Measurements from ENCODE around the gene CBFA2T3. TPM values are rescaled to one million over a fixed set of nuclear protein-coding genes. Genes with fewer than 3 reads are reported as not detected.

The CBFA2T3 gene
- total and polyA plus RNA-seq, 2 donors (not counting 1 experiment from before 2014, with no cell fraction given): 40.8 to 58.3 TPM

DNA sequence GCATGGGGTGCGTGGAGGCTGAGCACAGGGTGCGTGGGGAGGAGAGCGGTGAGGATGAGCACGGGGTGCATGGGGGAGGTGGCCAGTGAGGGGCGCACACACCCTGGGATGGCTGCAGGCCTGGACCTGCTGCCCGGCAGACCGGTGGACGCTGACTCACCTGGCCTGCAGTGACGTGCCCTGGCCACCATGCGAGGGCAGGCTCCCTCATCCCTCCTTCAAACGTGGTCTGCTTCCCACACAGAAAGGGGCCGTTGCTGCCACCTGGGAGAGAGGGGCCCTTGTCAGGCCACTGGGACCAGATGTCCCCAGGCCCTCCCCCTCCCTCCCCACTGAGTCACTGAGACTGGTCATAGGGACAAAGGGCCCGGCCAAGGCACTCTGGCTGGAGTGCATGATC lies 145.2 kb downstream of the CBFA2T3 start:
- H3K4me1 Mint-ChIP-seq: peaks cover 2% of the 10 kb centered on the region
- ChIA-PET CTCF (no interaction called here), POLR2A (no interaction called here)
- Histone ChIP-seq H4K20me1 (ENCODE audit: control insufficient read depth, insufficient read depth, low read length, poor library complexity, severe bottlenecking) (no peaks in the 10 kb centered on the region), H3K27ac (ENCODE audit: low read length in 2 of 2) (no peak overlapping the region), H3K27me3 (replicated peaks in 1 of 4; ENCODE audit: control extremely low read depth in 1 of 4, control insufficient read depth in 3 of 4, insufficient read depth in 4 of 4, low read length in 3 of 4) (no peaks in the 10 kb centered on the region), H3K4me3 (ENCODE audit: control extremely low read depth in 1 of 5, extremely low read depth in 1 of 5, insufficient read depth in 1 of 5, low read depth in 2 of 5, low read length in 4 of 5) (no peak overlapping the region), H3K9me3 (ENCODE audit: control extremely low read depth in 1 of 3, control insufficient read depth in 2 of 3, insufficient read depth in 1 of 3, low read length in 2 of 3) (no peaks in the 10 kb centered on the region), H3K4me2 (replicated peaks; ENCODE audit: low read depth, low read length, poor library complexity, severe bottlenecking) (no peak overlapping the region), H3K4me1 (ENCODE audit: control insufficient read depth in 2 of 2, insufficient read depth in 2 of 2, low read length in 2 of 2) (no peaks in the 10 kb centered on the region), H3K36me3 (replicated peaks in 1 of 2; ENCODE audit: control extremely low read depth in 1 of 2, control insufficient read depth in 1 of 2, extremely low read depth in 1 of 2, insufficient read depth in 2 of 2, low read length in 1 of 2) (peaks cover 0 to 7% of the 10 kb centered on the region in 2 experiments), H2AFZ (ENCODE audit: insufficient read depth, low read depth, low read length, poor library complexity, severe bottlenecking) (no peak overlapping the region), H3K9ac (ENCODE audit: low read length) (no peak overlapping the region), H3K79me2 (ENCODE audit: control insufficient read depth, insufficient read depth, low read length) (no peaks in the 10 kb centered on the region)
- H3K27me3 Mint-ChIP-seq: no peaks in the 10 kb centered on the region
- intact Hi-C loops (cut with micrococcal nuclease): no loop called here
- no peak for DNase-seq
- no peak for ATAC-seq (ENCODE audit: low read depth)
- H3K27ac Mint-ChIP-seq: no peak overlapping the region
- no peaks in the 10 kb centered on the region for H3K9me3 Mint-ChIP-seq (ENCODE audit: insufficient read depth)
- no peak for TF ChIP-seq EZH2 (IDR thresholded peaks at IDR 0.05; ENCODE audit: borderline replicate concordance, insufficient read depth, low read depth, low read length, poor library complexity, severe bottlenecking)
- H3K4me3 Mint-ChIP-seq: no peak overlapping the region
- 96% methylated on average over 13 of the region's 13 CpGs for WGBS (ENCODE audit: insufficient coverage)

DNA sequence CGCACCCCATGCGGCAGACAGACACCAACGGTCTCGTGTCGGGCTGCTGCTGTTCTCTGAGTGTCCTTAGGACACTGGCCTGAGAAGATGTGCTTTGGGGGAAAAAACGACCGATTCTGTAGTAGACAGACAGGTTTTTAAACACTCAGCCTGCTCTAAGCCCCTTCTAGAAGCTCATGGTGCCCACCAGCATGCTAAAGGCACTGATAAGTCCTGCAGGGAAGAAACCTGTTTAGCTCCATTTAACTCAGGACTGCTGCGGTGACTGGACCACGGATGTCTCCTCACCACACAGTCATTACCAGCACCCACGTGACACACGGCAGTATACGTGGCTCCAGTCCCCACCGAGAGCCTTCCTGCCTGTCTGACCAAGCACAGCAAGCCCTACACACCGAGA lies 146.2 kb downstream of the CBFA2T3 start:
- Histone ChIP-seq H2AFZ (ENCODE audit: insufficient read depth, low read depth, low read length, poor library complexity, severe bottlenecking) (no peak overlapping the region), H3K4me3 (ENCODE audit: control extremely low read depth in 1 of 5, extremely low read depth in 1 of 5, insufficient read depth in 1 of 5, low read depth in 2 of 5, low read length in 4 of 5) (no peak overlapping the region), H3K9ac (ENCODE audit: low read length) (no peak overlapping the region), H3K36me3 (replicated peaks in 1 of 2; ENCODE audit: control extremely low read depth in 1 of 2, control insufficient read depth in 1 of 2, extremely low read depth in 1 of 2, insufficient read depth in 2 of 2, low read length in 1 of 2) (peaks cover 0 to 7% of the 10 kb centered on the region in 2 experiments), H3K27ac (ENCODE audit: low read length in 2 of 2) (no peak overlapping the region), H3K27me3 (replicated peaks in 1 of 4; ENCODE audit: control extremely low read depth in 1 of 4, control insufficient read depth in 3 of 4, insufficient read depth in 4 of 4, low read length in 3 of 4) (no peaks in the 10 kb centered on the region), H3K79me2 (ENCODE audit: control insufficient read depth, insufficient read depth, low read length) (no peaks in the 10 kb centered on the region), H3K4me1 (ENCODE audit: control insufficient read depth in 2 of 2, insufficient read depth in 2 of 2, low read length in 2 of 2) (no peaks in the 10 kb centered on the region), H3K9me3 (ENCODE audit: control extremely low read depth in 1 of 3, control insufficient read depth in 2 of 3, insufficient read depth in 1 of 3, low read length in 2 of 3) (no peaks in the 10 kb centered on the region), H4K20me1 (ENCODE audit: control insufficient read depth, insufficient read depth, low read length, poor library complexity, severe bottlenecking) (no peaks in the 10 kb centered on the region), H3K4me2 (replicated peaks; ENCODE audit: low read depth, low read length, poor library complexity, severe bottlenecking) (no peak overlapping the region)
- intact Hi-C loops (cut with micrococcal nuclease): no loop called here
- ATAC-seq (ENCODE audit: low read depth): no peak
- ChIA-PET POLR2A (interaction anchor here (0.6 kb wide), 1 partner anchor 321 kb away, joined by 3 read pairs; no protein-coding TSS in a partner anchor), CTCF (no interaction called here)
- no peak overlapping the region for H3K4me3 Mint-ChIP-seq
- H3K9me3 Mint-ChIP-seq (ENCODE audit: insufficient read depth): no peaks in the 10 kb centered on the region
- no peak for DNase-seq
- H3K27me3 Mint-ChIP-seq: no peaks in the 10 kb centered on the region
- WGBS (ENCODE audit: insufficient coverage): 97% methylated on average over 14 of the region's 14 CpGs
- H3K4me1 Mint-ChIP-seq: peaks cover 2% of the 10 kb centered on the region
- no peak for TF ChIP-seq EZH2 (IDR thresholded peaks at IDR 0.05; ENCODE audit: borderline replicate concordance, insufficient read depth, low read depth, low read length, poor library complexity, severe bottlenecking)
- TF ChIP-seq, protein P1, sequence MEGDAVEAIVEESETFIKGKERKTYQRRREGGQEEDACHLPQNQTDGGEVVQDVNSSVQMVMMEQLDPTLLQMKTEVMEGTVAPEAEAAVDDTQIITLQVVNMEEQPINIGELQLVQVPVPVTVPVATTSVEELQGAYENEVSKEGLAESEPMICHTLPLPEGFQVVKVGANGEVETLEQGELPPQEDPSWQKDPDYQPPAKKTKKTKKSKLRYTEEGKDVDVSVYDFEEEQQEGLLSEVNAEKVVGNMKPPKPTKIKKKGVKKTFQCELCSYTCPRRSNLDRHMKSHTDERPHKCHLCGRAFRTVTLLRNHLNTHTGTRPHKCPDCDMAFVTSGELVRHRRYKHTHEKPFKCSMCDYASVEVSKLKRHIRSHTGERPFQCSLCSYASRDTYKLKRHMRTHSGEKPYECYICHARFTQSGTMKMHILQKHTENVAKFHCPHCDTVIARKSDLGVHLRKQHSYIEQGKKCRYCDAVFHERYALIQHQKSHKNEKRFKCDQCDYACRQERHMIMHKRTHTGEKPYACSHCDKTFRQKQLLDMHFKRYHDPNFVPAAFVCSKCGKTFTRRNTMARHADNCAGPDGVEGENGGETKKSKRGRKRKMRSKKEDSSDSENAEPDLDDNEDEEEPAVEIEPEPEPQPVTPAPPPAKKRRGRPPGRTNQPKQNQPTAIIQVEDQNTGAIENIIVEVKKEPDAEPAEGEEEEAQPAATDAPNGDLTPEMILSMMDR (IDR thresholded peaks at IDR 0.05): no peak
- H3K27ac Mint-ChIP-seq: no peak overlapping the region

Data from B cell (primary cell).